Measurements from ENCODE around the gene ACTN1.

Gene ACTN1

GRCh38 chr14:68961781-68962584, 17.1 kb downstream of the ACTN1 start:
- TF ChIP-seq CTCF (IDR thresholded peaks at IDR 0.05; ENCODE audit: extremely low read depth, missing control alignments), result no peak
- no peak for DNase-seq (ENCODE audit: low spot score)

- TF ChIP-seq CTCF (IDR thresholded peaks at IDR 0.05; ENCODE audit: extremely low read depth, missing control alignments), result no peak
- DNase-seq (ENCODE audit: low spot score), result no peak
Measured at GRCh38 chr14:68961361-68961760, 17.7 kb downstream of the ACTN1 start.

GRCh38 chr14:68960123-68960522, 19.0 kb downstream of the ACTN1 start:
- no peak for TF ChIP-seq CTCF (IDR thresholded peaks at IDR 0.05; ENCODE audit: extremely low read depth, missing control alignments)
- no peak for DNase-seq (ENCODE audit: low spot score)

GRCh38 chr14:68959035-68959434, 20.1 kb downstream of the ACTN1 start:
- DNase-seq (ENCODE audit: low spot score), result no peak
- TF ChIP-seq CTCF (IDR thresholded peaks at IDR 0.05; ENCODE audit: extremely low read depth, missing control alignments), result no peak

- no peak for DNase-seq (ENCODE audit: low spot score)
- no peak for TF ChIP-seq CTCF (IDR thresholded peaks at IDR 0.05; ENCODE audit: extremely low read depth, missing control alignments)
Measured at GRCh38 chr14:68958553-68958952, 20.5 kb downstream of the ACTN1 start.

GRCh38 chr14:68957775-68958174, 21.3 kb downstream of the ACTN1 start:
- no peak for TF ChIP-seq CTCF (IDR thresholded peaks at IDR 0.05; ENCODE audit: extremely low read depth, missing control alignments)
- no peak for DNase-seq (ENCODE audit: low spot score)

- no peak for DNase-seq (ENCODE audit: low spot score)
- no peak for TF ChIP-seq CTCF (IDR thresholded peaks at IDR 0.05; ENCODE audit: extremely low read depth, missing control alignments)
Measured at GRCh38 chr14:68956724-68957123, 22.4 kb downstream of the ACTN1 start.

Data from GM20000 (cell line).